GM19043 (cell line): ENCODE measurements around the gene POLA2.

Experiments used
- ATAC-seq: cut with Tn5 transposase; IDR thresholded peaks from one replicate; pipeline ENCODE4 v1.9.1; 2021; ENCODE audit warnings: low read depth; ENCODE audit not compliant: unreplicated experiment

The POLA2 gene

GRCh38 chr11:65305501-65306268 lies 43.9 kb downstream of the POLA2 start:
- no peak for ATAC-seq

GRCh38 chr11:65307298-65308229 lies 45.8 kb downstream of the POLA2 start:
- no peak for ATAC-seq

- ATAC-seq, result no peak
These were observed 46.6 kb downstream of the POLA2 start for GRCh38 chr11:65308281-65308891.

- no peak for ATAC-seq
These were observed 47.2 kb downstream of the POLA2 start for GRCh38 chr11:65309006-65309405.

- no peak for ATAC-seq
These were observed 48.5 kb downstream of the POLA2 start for GRCh38 chr11:65310215-65310614.

GRCh38 chr11:65310736-65311135 lies 49.0 kb downstream of the POLA2 start:
- ATAC-seq, result no peak

GRCh38 chr11:65311170-65311678 lies 49.5 kb downstream of the POLA2 start:
- ATAC-seq, result no peak

- ATAC-seq, result peak; percentile 79
These were observed 52.9 kb downstream of the POLA2 start, which contains the start of gene CDC42EP2 for GRCh38 chr11:65314501-65315203. Gene CDC42EP2 (plus strand): TSS chr11:65314866. CDS start chr11:65320899, 6,033 bp downstream.

GRCh38 chr11:65315204-65315865 lies 53.6 kb downstream of the POLA2 start:
- ATAC-seq, result no peak

GRCh38 chr11:65315866-65316226 lies 54.1 kb downstream of the POLA2 start:
- ATAC-seq, result no peak

GRCh38 chr11:65316227-65317024 lies 54.7 kb downstream of the POLA2 start:
- ATAC-seq, result no peak

GRCh38 chr11:65317025-65317786 lies 55.4 kb downstream of the POLA2 start:
- no peak for ATAC-seq

GRCh38 chr11:65320386-65321075 lies 58.8 kb downstream of the POLA2 start:
- ATAC-seq, result no peak

- ATAC-seq, result no peak
These were observed 59.3 kb downstream of the POLA2 start for GRCh38 chr11:65321076-65321475.

GRCh38 chr11:65321828-65322485 lies 60.2 kb downstream of the POLA2 start:
- no peak for ATAC-seq

GRCh38 chr11:65323813-65324212 lies 62.1 kb downstream of the POLA2 start:
- no peak for ATAC-seq

GRCh38 chr11:65325435-65325834 lies 63.7 kb downstream of the POLA2 start:
- no peak for ATAC-seq
